A549 (cell line): ENCODE data around the gene CAPN2. TPM values are rescaled to one million over a fixed set of nuclear protein-coding genes. Genes with fewer than 3 reads are reported as not detected.

Experiments used
- ATAC-seq, 2 experiments: fragments of 200-7000 bp in 1 of 2; fragments of >200 bp in 1 of 2; cut with Nextera tagmentation in 1 of 2; cut with Tn5 transposase in 1 of 2; 3 replicates each; pipeline versions ENCODE4 v1.8.0 to v1.9.1; 2018 to 2020; ENCODE audit warnings: mild to moderate bottlenecking in 1 of 2, moderate library complexity in 1 of 2
- CTCF ChIA-PET: fragments of 300-600 bp; sonication (Branson Sonifier 250); formaldehyde crosslinking; extraction: SDS; loops from one replicate; lab custom pipeline; 2021; ENCODE audit warnings: antibody characterized with exemption, inconsistent platforms; lab: Yijun Ruan, JAX
- POLR2A ChIA-PET: fragments of 350-600 bp; formaldehyde crosslinking; extraction: SDS; loops from one replicate; lab custom pipeline; 2021; ENCODE audit warnings: antibody characterized with exemption, inconsistent platforms; lab: Yijun Ruan, JAX
- DNase-seq, 2 experiments: peaks; one replicate each; pipeline versions ENCODE4 v3.0.0 to v3.0.0-alpha.2; 2011 to 2016; ENCODE audit warnings: low read depth in 1 of 2, low spot score in 1 of 2
- FAIRE-seq: peaks from 2 replicates; lab custom pipeline; 2011; peaks lifted over from hg19 to GRCh38; lab: Jason Lieb, UNC
- H3K27ac ChIP-seq, 2 experiments: fragments of >200 bp; sonication (Bioruptor Twin); formaldehyde crosslinking; 3 replicates each; pipeline ENCODE4 v1.5.1; 2016 to 2017
- H3K4me1 ChIP-seq: fragments of >200 bp; sonication (Bioruptor Twin); formaldehyde crosslinking; 3 replicates; pipeline ENCODE4 v1.6.1; 2016
- H3K4me2 ChIP-seq: fragments of >200 bp; sonication (Bioruptor Twin); formaldehyde crosslinking; 3 replicates; pipeline ENCODE4 v1.6.1; 2016
- H3K4me3 ChIP-seq: fragments of >200 bp; sonication (Bioruptor Twin); formaldehyde crosslinking; 3 replicates; pipeline ENCODE4 v1.5.1; 2016
- H3K9me3 ChIP-seq: fragments of >200 bp; sonication (Bioruptor Twin); formaldehyde crosslinking; 3 replicates; pipeline ENCODE4 v1.6.1; 2016
- BHLHE40 ChIP-seq: IDR thresholded peaks from 2 replicates; pipeline ENCODE4 v1.6.1; 2012; ENCODE audit warnings: low read depth, low read length, inconsistent platforms
- CBX2 ChIP-seq: fragments of 200-600 bp; sonication (generic); IDR thresholded peaks from 2 replicates; pipeline ENCODE4 v1.6.1; 2016; ENCODE audit warnings: low read depth, mild to moderate bottlenecking, borderline replicate concordance
- CBX8 ChIP-seq: fragments of 200-600 bp; sonication (generic); IDR thresholded peaks from 2 replicates; pipeline ENCODE4 v1.6.1; 2016
- CEBPB ChIP-seq, 2 experiments: fragments of >200 bp in 1 of 2; sonication (Bioruptor Twin) in 1 of 2; formaldehyde crosslinking in 1 of 2; IDR thresholded peaks; 2 replicates each; pipeline ENCODE4 v1.6.1; 2012 to 2016
- CHD2 ChIP-seq: fragments of 150-350 bp; IDR thresholded peaks from 2 replicates; pipeline ENCODE4 v1.6.1; 2014; ENCODE audit warnings: low read length; ENCODE audit not compliant: partially characterized antibody
- CTCF ChIP-seq: fragments of >200 bp; sonication (Bioruptor Twin); formaldehyde crosslinking; IDR thresholded peaks from 3 replicates; pipeline ENCODE4 v1.5.1; 2016
- HEYL ChIP-seq: fragments of 250-450 bp; sonication (Bioruptor Pico); IDR thresholded peaks from 2 replicates; pipeline ENCODE4 v1.8.0; 2021; ENCODE audit warnings: mild to moderate bottlenecking, moderate library complexity
- HOXA7 ChIP-seq: fragments of 250-450 bp; sonication (Bioruptor Pico); IDR thresholded peaks from 2 replicates; pipeline ENCODE4 v1.5.0; 2020; ENCODE audit warnings: mild to moderate bottlenecking, moderate library complexity
- HOXB5 ChIP-seq: fragments of 250-450 bp; sonication (Bioruptor Pico); IDR thresholded peaks from 2 replicates; pipeline ENCODE4 v1.5.0; 2020; ENCODE audit warnings: mild to moderate bottlenecking, moderate library complexity
- JUNB ChIP-seq: fragments of >200 bp; sonication (Bioruptor Twin); formaldehyde crosslinking; IDR thresholded peaks from 2 replicates; pipeline ENCODE4 v1.6.1; 2016
- KDM1A ChIP-seq: fragments of 200-600 bp; sonication (generic); IDR thresholded peaks from 2 replicates; pipeline ENCODE4 v1.6.1; 2016; ENCODE audit warnings: low read depth, mild to moderate bottlenecking
- KDM5A ChIP-seq: fragments of 200-600 bp; sonication (generic); IDR thresholded peaks from 2 replicates; pipeline ENCODE4 v1.6.1; 2016; ENCODE audit warnings: antibody characterized with exemption, mild to moderate bottlenecking
- MAFK ChIP-seq: fragments of 450-650 bp; IDR thresholded peaks from 2 replicates; pipeline ENCODE4 v1.6.1; 2014; ENCODE audit not compliant: partially characterized antibody
- MAZ ChIP-seq: fragments of 150-350 bp; IDR thresholded peaks from 2 replicates; pipeline ENCODE4 v1.6.1; 2014; ENCODE audit warnings: antibody characterized with exemption, low read depth, low read length, borderline replicate concordance
- NPAS2 ChIP-seq: fragments of 250-450 bp; sonication (Bioruptor Pico); IDR thresholded peaks from 2 replicates; pipeline ENCODE4 v1.8.0; 2022; ENCODE audit warnings: mild to moderate bottlenecking, moderate library complexity, borderline replicate concordance
- NR3C1 ChIP-seq: fragments of >200 bp; sonication (Bioruptor Twin); formaldehyde crosslinking; IDR thresholded peaks from 3 replicates; pipeline ENCODE4 v1.6.1; 2017
- RAD21 ChIP-seq, 2 experiments: fragments of >200 bp in 1 of 2; sonication (Bioruptor Twin) in 1 of 2; formaldehyde crosslinking in 1 of 2; IDR thresholded peaks in 1 of 2; conservative IDR thresholded peaks in 1 of 2; 2 replicates in 1 of 2; 3 replicates in 1 of 2; pipeline ENCODE4 v1.6.1; 2012 to 2018; ENCODE audit warnings: inconsistent platforms in 1 of 2
- RARB ChIP-seq: fragments of 250-450 bp; sonication (Bioruptor Pico); IDR thresholded peaks from 2 replicates; pipeline ENCODE4 v1.8.0; 2021; ENCODE audit warnings: mild to moderate bottlenecking, moderate library complexity
- RCOR1 ChIP-seq: fragments of 150-350 bp; IDR thresholded peaks from 2 replicates; pipeline ENCODE4 v1.6.1; 2014; ENCODE audit warnings: antibody characterized with exemption, low read length, low read depth
- SMC3 ChIP-seq: fragments of >200 bp; sonication (Bioruptor Twin); formaldehyde crosslinking; IDR thresholded peaks from 3 replicates; pipeline ENCODE4 v1.6.1; 2018; ENCODE audit warnings: inconsistent platforms
- TFCP2L1 ChIP-seq: fragments of 250-450 bp; sonication (Bioruptor Pico); IDR thresholded peaks from 2 replicates; pipeline ENCODE4 v1.5.0; 2021; ENCODE audit warnings: mild to moderate bottlenecking
- ZNF302 ChIP-seq: fragments of 250-450 bp; sonication (Bioruptor Pico); IDR thresholded peaks from 2 replicates; pipeline ENCODE4 v1.9.0; 2021; ENCODE audit warnings: inconsistent platforms, mild to moderate bottlenecking, moderate library complexity
- WGBS: methylation state at CpG from one replicate; pipeline ENCODE4 v1.1.6; 2017; ENCODE audit errors: missing lambda C conversion rate; 5-methylcytosine and 5-hydroxymethylcytosine counted together
- polyA plus RNA-seq, 4 experiments: library from polyadenylated mRNA; depleted of rRNA in 3 of 4; stranded (reverse); fragments of >200 nt; fragmentation: RNase III in 1 of 4; extraction: RNeasy Plus Mini Kit Qiagen cat#74134 plus additional on column Dnase treatment in 1 of 4; gene quantifications; 2 replicates in 3 of 4; 3 replicates in 1 of 4; pipeline ENCODE4 v1.2.3, GENCODE V29; 2011 to 2017
- TF ChIP-seq, protein P1 (sequence below): fragments of 250-450 bp; sonication (Bioruptor Pico); IDR thresholded peaks from 2 replicates; pipeline ENCODE4 v1.5.0; 2020; ENCODE audit warnings: low read depth, mild to moderate bottlenecking, moderate library complexity
- TF ChIP-seq, protein P2 (sequence below): fragments of 250-450 bp; sonication (Bioruptor Pico); IDR thresholded peaks from 2 replicates; pipeline ENCODE4 v1.5.0; 2021; ENCODE audit warnings: mild to moderate bottlenecking, moderate library complexity, borderline replicate concordance

Gene CAPN2
- polyA plus RNA-seq, 2 of the 4 experiments (the other 2 are of a cell fraction): 199 to 300 TPM

- WGBS: 92% methylated on average over 4 of the region's 4 CpGs
- no peak for ATAC-seq
- no peak for FAIRE-seq
- DNase-seq: no peak
- Histone ChIP-seq H3K27ac (peak overlapping the region in 1 of 2 experiments; percentile 21; a peak in 1 of 6 replicates), H3K4me1 (peaks cover 30% of the 10 kb centered on the region), H3K9me3 (no peaks in the 10 kb centered on the region), H3K4me2 (no peak overlapping the region), H3K4me3 (no peak overlapping the region)
- TF ChIP-seq MAFK (no peak), RCOR1 (no peak), CTCF (no peak), ZNF302 (no peak), HOXB5 (CRISPR knock-in tag) (no peak), NR3C1 (no peak), CEBPB (IDR thresholded peaks at IDR 0.05) (no peak), CBX8 (no peak), CBX2 (no peak), CHD2 (no peak)
- TF ChIP-seq, protein P1, sequence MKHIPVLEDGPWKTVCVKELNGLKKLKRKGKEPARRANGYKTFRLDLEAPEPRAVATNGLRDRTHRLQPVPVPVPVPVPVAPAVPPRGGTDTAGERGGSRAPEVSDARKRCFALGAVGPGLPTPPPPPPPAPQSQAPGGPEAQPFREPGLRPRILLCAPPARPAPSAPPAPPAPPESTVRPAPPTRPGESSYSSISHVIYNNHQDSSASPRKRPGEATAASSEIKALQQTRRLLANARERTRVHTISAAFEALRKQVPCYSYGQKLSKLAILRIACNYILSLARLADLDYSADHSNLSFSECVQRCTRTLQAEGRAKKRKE: no peak
- ChIA-PET CTCF (interaction anchor here (0.7 to 10.9 kb wide), 8 partner anchors 11 to 51 kb away, joined by 3 to 122 read pairs (median 96); partner anchors contain the start of gene CAPN2), POLR2A (no interaction called here)
Measured at GRCh38 chr1:223751696-223752095, 39.4 kb downstream of the CAPN2 start.

GRCh38 chr1:223752721-223753515, 40.6 kb downstream of the CAPN2 start:
- no peak overlapping the region for H3K4me3 ChIP-seq
- H3K27ac ChIP-seq: no peak overlapping the region; a peak in 1 of 6 replicates
- no peak overlapping the region for H3K4me2 ChIP-seq
- no peaks in the 10 kb centered on the region for H3K9me3 ChIP-seq
- ChIA-PET CTCF (interaction anchor here (5.8 to 10.9 kb wide), 5 partner anchors 16 to 52 kb away, joined by 84 to 122 read pairs (median 100); partner anchors contain the start of gene CAPN2), POLR2A (interaction anchor here (1.1 kb wide), 1 partner anchor 34 kb away, joined by 3 read pairs; no protein-coding TSS in a partner anchor)
- H3K4me1 ChIP-seq: peaks cover 18% of the 10 kb centered on the region
- no peak for DNase-seq
- no peak for ATAC-seq
- no peak for FAIRE-seq
- WGBS: 84% methylated on average over 15 of the region's 15 CpGs
- no peak for TF ChIP-seq HOXA7 (CRISPR knock-in tag)
- no peak for TF ChIP-seq JUNB

GRCh38 chr1:223754681-223755431, 42.5 kb downstream of the CAPN2 start:
- WGBS: 89% methylated on average over 17 of the region's 17 CpGs
- no peaks in the 10 kb centered on the region; the same call in 2 of the 3 replicates for H3K4me1 ChIP-seq

GRCh38 chr1:223755432-223755792, 43.1 kb downstream of the CAPN2 start:
- DNase-seq: no peak
- POLR2A ChIA-PET: no interaction called here

More at GRCh38 chr1:223754681-223755431, 42.5 kb downstream of the CAPN2 start:
- Histone ChIP-seq H3K9me3 (no peaks in the 10 kb centered on the region), H3K4me3 (no peak overlapping the region), H3K27ac (no peak overlapping the region), H3K4me2 (no peak overlapping the region)
- ATAC-seq (no peak), FAIRE-seq (no peak), DNase-seq (no peak)
- ChIA-PET CTCF (interaction anchor here (0.7 to 2.5 kb wide), 4 partner anchors 16 to 273 kb away, joined by 3 to 9 read pairs (median 6); partner anchors contain the start of gene CAPN2), POLR2A (no interaction called here)
- TF ChIP-seq KDM1A (no peak), MAZ (no peak), NPAS2 (CRISPR knock-in tag) (no peak)

More at GRCh38 chr1:223755432-223755792, 43.1 kb downstream of the CAPN2 start:
- no peak overlapping the region for H3K4me2 ChIP-seq
- 81% methylated on average over 4 of the region's 9 CpGs for WGBS
- no peak overlapping the region for H3K4me3 ChIP-seq
- H3K27ac ChIP-seq: no peak overlapping the region
- no peaks in the 10 kb centered on the region for H3K9me3 ChIP-seq
- no peak for TF ChIP-seq NPAS2 (CRISPR knock-in tag)
- no peak for TF ChIP-seq KDM5A
- TF ChIP-seq, protein P2, sequence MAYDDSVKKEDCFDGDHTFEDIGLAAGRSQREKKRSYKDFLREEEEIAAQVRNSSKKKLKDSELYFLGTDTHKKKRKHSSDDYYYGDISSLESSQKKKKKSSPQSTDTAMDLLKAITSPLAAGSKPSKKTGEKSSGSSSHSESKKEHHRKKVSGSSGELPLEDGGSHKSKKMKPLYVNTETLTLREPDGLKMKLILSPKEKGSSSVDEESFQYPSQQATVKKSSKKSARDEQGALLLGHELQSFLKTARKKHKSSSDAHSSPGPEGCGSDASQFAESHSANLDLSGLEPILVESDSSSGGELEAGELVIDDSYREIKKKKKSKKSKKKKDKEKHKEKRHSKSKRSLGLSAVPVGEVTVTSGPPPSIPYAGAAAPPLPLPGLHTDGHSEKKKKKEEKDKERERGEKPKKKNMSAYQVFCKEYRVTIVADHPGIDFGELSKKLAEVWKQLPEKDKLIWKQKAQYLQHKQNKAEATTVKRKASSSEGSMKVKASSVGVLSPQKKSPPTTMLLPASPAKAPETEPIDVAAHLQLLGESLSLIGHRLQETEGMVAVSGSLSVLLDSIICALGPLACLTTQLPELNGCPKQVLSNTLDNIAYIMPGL (CRISPR knock-in tag): no peak
- no peak for TF ChIP-seq HEYL (CRISPR knock-in tag)
- TF ChIP-seq RARB: no peak
- TF ChIP-seq RAD21 (conservative IDR thresholded peaks at IDR 0.05 in 1 of 2, IDR thresholded peaks at IDR 0.05 in 1 of 2): no peak
- TF ChIP-seq TFCP2L1 (CRISPR knock-in tag): no peak
- no peak for TF ChIP-seq HOXA7 (CRISPR knock-in tag)
- TF ChIP-seq NR3C1: no peak
- no peak for TF ChIP-seq BHLHE40
- TF ChIP-seq RCOR1: no peak
- TF ChIP-seq SMC3: no peak
- CTCF ChIA-PET: interaction anchor here (0.7 to 2.5 kb wide), 6 partner anchors 17 to 273 kb away, joined by 3 to 9 read pairs (median 4); partner anchors contain the start of gene CAPN2
- no peak for ATAC-seq
- no peak for FAIRE-seq
- no peaks in the 10 kb centered on the region for H3K4me1 ChIP-seq
